UCSD-AML1 (cell line): ENCODE results near the gene TRMT1.
"Not testable (repeated sequence)": the region's sequence is repeated elsewhere in the genome, so short reads cannot be mapped to it uniquely, and the experiment has no call there.

ENCODE experiments used
- DNase-seq: peaks from one replicate; lab custom pipeline; 2025; ENCODE audit not compliant: unreplicated experiment; lab: John Stamatoyannopoulos, UW

Gene TRMT1

DNA sequence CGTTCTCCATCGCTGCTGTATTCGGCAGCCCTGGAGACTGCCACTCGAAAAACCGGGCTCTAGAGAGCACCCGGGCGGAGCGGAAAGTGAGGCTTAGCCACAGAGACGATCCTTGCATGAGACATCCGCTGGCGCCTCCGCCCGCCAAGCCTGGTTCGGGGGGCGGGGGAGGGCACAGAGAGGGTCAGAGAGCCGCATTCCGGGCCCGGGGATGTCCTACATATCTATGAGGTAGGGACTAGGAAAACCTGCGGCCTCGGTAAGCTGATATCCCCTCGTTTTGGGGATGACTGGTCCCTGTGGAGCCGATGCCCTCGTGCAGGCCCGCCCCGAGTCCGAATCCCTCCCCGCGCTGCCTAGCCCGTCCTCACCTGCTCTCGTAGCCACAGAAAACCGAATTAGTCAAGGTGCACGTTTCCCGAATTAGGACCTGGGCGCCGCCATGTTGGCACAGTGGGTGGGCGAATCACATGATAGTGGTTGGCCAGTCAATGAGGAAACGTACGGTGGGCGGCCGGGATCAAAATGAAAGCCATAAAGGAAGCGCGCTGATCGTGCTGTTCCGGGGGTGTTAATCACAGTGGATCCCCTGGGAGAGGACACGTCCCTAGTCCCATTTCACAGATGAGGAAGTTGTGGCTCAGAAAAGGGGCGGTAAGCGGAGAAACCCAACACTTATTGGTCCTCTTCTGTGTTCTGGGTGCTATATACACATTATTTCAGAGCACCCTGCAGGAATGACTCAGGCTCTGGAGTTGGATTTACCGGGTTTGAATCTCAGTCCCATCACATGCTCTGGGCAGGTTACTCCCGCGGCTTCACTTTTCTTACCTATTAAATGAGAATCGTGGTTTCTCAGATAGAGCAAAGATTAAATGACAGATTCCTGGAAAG is at the start of gene TRMT1:
Gene TRMT1, minus strand, starts transcription at position 459 of the 894 bp plus-strand sequence. Its CDS starts 341 bp downstream, at position 118.
- DNase-seq: peak; percentile 87

DNA sequence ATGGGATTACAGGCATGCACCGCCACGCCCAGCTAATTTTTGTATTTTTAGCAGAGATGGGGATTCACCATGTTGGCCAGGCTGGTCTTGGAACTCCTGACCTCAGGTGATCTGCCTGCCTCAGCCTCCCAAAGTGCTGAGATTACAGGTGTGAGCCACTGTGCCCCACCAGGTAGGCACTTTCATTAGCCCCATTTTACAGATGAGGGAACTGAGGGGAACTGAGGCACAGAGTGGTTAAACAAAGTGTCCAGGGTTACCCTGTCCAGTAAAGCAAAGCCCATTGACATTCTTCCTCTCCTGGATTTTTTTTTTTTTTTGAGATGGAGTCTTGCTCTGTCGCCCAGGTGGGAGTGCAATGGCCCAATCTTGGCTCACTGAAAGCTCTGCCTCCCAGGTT is 49.6 kb upstream of the TRMT1 start:
- not testable (repeated sequence) for DNase-seq

- DNase-seq: no peak
These were observed 48.8 kb upstream of the TRMT1 start for GRCh38 chr19:13165162-13165997.

- DNase-seq: peak; percentile 89
These were observed 48.0 kb upstream of the TRMT1 start for GRCh38 chr19:13164343-13165161.

DNA sequence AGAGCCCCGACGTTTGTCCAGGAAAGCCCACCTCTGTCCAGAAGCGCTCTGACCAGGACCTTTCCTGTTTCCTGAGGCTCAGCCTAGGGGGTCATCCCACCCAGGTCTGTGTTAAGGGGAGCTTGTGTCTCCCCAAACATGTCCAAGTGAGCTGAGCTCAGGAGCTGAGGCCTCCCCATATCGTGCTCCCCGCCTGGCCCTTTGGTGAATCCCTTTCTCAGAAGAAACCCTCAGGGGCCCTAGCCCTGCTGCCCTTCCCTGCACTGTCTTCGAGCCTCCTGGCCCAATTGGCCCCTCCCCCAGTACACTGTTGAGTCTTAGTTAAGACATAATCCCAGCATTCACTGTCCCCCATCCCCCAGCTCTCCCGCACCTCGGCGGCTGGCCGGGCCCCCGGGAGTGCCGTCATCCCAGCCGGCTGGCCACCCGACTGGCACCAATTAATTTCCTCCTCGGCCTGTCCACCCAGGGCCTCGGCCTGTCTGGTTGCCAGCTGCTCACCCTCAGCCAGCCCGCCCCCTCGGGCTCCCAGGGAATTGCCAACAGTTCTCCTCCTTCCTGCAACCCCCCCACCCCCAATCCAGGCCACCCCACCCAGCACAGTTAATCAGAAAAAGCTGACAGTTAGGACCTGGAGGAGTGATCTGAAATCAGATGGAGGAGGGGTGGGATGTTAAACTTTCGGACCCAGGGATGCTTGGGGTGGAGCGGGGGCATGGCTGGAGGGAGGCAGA is 47.2 kb upstream of the TRMT1 start:
- peak; percentile 76 for DNase-seq

GRCh38 chr19:13162724-13163608 is 46.4 kb upstream of the TRMT1 start:
- DNase-seq: peak; percentile 98

GRCh38 chr19:13160557-13160956 is 44.0 kb upstream of the TRMT1 start:
- no peak for DNase-seq

GRCh38 chr19:13159713-13160112 is 43.2 kb upstream of the TRMT1 start:
- no peak for DNase-seq

DNA sequence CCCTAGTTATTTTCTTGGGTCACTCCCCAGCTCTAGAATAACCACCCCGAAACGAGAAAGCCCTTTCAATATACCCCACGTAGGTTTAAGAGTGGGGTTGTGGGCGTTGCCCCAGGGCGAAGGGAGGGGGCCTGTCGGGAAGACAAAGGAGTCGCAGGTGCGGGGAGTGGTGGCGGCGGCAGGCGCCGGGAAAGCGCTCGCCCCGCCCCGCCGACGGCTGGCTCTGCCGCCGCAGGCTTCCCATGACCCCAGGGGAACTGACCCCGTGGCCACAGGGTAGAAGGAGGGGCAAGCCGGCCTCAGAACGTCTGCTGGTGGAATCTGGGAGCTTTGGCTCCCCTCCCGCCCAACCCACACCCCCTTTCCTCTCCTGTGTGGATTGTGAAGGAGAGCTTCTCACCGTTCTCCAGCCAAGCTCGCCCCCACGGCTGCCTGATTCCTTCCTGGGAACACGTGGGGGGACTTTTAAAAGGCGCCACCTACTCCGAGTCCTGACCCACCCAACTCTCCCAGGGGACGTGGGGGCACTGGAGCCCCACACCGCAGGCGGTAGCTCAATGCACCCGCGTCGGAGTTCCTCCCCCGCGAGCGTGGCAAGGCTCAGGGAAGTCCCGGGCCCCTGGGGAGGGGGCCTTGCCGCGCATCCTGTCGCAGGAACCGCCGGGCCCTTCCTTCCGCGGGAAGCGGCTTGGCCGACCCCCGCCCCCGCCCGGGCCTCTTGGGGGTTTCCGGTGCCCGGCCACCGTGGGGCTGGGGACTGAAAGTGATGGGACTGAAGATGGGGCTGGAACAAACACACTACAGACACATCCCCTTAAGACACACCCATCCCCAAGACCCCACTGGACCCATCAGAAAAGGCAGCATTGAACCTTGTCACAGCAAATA is 39.2 kb upstream of the TRMT1 start:
- DNase-seq: peak; percentile 95

GRCh38 chr19:13154911-13155471 is 38.5 kb upstream of the TRMT1 start:
- peak; percentile 75 for DNase-seq

GRCh38 chr19:13154241-13154778 is 37.8 kb upstream of the TRMT1 start:
- DNase-seq: peak; percentile 80

DNA sequence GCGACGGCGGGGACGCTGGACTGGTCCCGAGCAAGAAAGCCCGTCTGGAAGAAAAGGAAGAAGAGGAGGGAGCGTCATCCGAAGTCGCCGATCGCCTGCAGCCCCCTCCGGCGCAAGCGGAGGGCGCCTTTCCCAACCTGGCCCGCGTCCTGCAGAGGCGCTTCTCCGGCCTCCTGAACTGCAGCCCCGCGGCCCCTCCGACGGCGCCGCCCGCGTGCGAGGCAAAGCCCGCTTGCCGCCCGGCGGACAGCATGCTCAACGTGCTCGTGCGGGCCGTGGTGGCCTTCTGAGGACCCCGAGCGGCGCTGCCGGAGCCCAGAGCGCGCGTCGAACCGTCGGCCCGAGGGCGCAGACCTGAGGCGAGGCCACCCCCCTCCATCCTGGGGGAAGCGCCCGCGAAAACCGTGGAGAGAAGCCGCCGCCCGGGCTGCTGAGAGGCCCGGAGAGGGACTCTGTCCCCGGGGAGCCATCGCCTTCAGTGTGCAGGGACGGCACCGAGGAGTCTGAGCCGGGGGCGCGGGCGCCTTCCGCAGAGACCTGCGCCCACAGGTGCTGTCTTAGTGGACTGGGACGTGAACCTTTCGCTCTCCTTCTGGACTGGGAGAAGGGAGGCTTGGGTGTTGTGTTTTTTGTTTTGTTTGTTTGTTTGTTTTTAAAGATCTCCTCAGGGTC is 37.2 kb upstream of the TRMT1 start:
- no peak for DNase-seq

DNA sequence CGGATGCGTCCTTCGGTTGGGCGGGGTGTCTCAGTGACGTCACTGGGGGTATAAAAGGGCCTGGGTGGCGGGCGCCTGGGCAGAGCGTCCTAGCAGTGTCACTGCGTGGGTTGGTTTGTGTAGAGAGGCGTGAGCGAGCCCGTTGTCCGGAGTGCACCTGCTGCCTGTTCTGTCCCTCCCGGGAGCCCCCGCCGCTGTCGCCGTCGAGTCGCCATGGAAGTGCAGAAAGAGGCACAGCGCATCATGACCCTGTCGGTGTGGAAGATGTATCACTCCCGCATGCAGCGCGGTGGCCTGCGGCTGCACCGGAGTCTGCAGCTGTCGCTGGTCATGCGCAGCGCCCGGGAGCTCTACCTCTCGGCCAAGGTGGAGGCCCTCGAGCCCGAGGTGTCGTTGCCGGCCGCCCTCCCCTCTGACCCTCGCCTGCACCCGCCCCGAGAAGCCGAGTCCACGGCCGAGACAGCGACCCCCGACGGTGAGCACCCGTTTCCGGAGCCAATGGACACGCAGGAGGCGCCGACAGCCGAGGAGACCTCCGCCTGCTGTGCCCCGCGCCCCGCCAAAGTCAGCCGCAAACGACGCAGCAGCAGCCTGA is 36.5 kb upstream of the TRMT1 start:
- DNase-seq: peak; percentile 94

DNA sequence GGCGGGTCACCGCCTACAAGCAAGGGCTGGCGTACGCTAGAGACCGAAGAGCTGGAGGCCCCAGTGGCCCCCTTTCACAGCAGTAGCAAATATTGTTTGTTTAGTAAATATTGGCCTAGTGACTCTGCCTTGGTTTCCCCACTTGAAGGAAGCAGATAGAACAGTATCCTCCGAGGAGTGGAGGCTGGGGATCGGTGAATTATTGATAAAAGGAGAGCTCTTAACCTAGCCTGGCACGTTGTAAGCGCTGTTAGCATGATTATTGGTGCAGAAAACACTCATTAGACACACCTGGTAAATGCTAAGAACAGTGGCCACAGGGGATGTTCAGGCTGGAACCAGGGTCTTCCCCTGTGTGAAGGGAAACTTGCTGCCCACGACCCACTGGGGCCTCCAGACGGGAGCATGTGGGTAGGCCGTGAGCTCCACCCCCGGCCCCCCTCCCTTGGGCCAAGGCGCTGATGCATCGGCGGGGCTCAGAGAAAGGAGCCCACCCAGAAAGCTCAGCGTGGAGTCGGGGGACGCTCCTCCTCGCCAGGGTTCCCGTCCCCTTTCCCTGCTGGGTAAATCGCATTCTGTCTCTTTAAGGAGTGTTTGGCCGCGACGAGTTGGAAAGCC is 35.9 kb upstream of the TRMT1 start:
- DNase-seq: no peak

- DNase-seq: peak; percentile 99
These were observed 35.2 kb upstream of the TRMT1 start for GRCh38 chr19:13151605-13152355.
